ENCODE results near the gene SRPX.

SRPX gene

GRCh38 chrX:38206542-38206941 is 14.1 kb downstream of the SRPX start:
- no peak for DNase-seq

GRCh38 chrX:38206036-38206435 is 14.6 kb downstream of the SRPX start:
- no peak for DNase-seq

- no peak for DNase-seq
Observed at GRCh38 chrX:38205039-38205438, 15.6 kb downstream of the SRPX start.

- no peak for DNase-seq
Observed at GRCh38 chrX:38192007-38192810, 28.5 kb downstream of the SRPX start.

- DNase-seq: no peak
Observed at GRCh38 chrX:38189431-38190250, 31.0 kb downstream of the SRPX start.

GRCh38 chrX:38183596-38183995 is 37.1 kb downstream of the SRPX start:
- no peak for DNase-seq

- DNase-seq: no peak
Observed at GRCh38 chrX:38181357-38181756, 39.3 kb downstream of the SRPX start.

- no peak for DNase-seq
Observed at GRCh38 chrX:38178396-38178795, 42.3 kb downstream of the SRPX start.

- no peak for DNase-seq
Observed at GRCh38 chrX:38175139-38175538, 45.5 kb downstream of the SRPX start.

- no peak for DNase-seq
Observed at GRCh38 chrX:38172596-38172995, 48.1 kb downstream of the SRPX start.

- no peak for DNase-seq
Observed at GRCh38 chrX:38170556-38170955, 50.1 kb downstream of the SRPX start.

GRCh38 chrX:38166478-38167083 is 54.1 kb downstream of the SRPX start:
- no peak for DNase-seq

GRCh38 chrX:38165023-38165422 is 55.6 kb downstream of the SRPX start:
- no peak for DNase-seq

- no peak for DNase-seq
Observed at GRCh38 chrX:38163193-38163592, 57.5 kb downstream of the SRPX start.

- no peak for DNase-seq
Observed at GRCh38 chrX:38156838-38157237, 63.8 kb downstream of the SRPX start.

- DNase-seq: no peak
Observed at GRCh38 chrX:38154818-38155217, 65.9 kb downstream of the SRPX start.

- no peak for DNase-seq
Observed at GRCh38 chrX:38154340-38154739, 66.3 kb downstream of the SRPX start.

GRCh38 chrX:38151441-38151840 is 69.2 kb downstream of the SRPX start:
- DNase-seq: no peak

GRCh38 chrX:38150993-38151392 is 69.7 kb downstream of the SRPX start:
- no peak for DNase-seq

GRCh38 chrX:38149016-38149415 is 71.7 kb downstream of the SRPX start:
- DNase-seq: no peak

GRCh38 chrX:38142610-38143009 is 78.1 kb downstream of the SRPX start:
- DNase-seq: no peak

GRCh38 chrX:38138900-38139299 is 81.8 kb downstream of the SRPX start:
- DNase-seq: no peak

GRCh38 chrX:38138157-38138891 is 82.3 kb downstream of the SRPX start:
- DNase-seq: no peak
